Natural killer cell (primary cell): ENCODE measurements around the gene ZGPAT. TPM values are rescaled to one million over a fixed set of nuclear protein-coding genes. Genes with fewer than 3 reads are reported as not detected.

Experiments used
- ATAC-seq, 3 donors: fragments of 150-1000 bp in 2 of 3; fragments of 200-7000 bp in 1 of 3; cut with Tn5 transposase; 1 replicate in 1 of 3; 2 replicates in 2 of 3; pipeline ENCODE4 v1.10.0; 2021; ENCODE audit warnings: mild to moderate bottlenecking in 2 of 3, moderate library complexity in 2 of 3
- DNase-seq, 2 donors: peaks; one replicate each; pipeline versions ENCODE4 v3.0.0 to v3.0.0-alpha.2; 2013 to 2021; ENCODE audit warnings: mixed read lengths in 1 of 2
- H3K27ac ChIP-seq: one replicate; pipeline ENCODE4 v1.5.1; 2013; ENCODE audit warnings: mild to moderate bottlenecking, low read length
- H3K27me3 ChIP-seq: one replicate; pipeline ENCODE4 v1.6.1; 2013; ENCODE audit warnings: low read length; ENCODE audit not compliant: control insufficient read depth, insufficient read depth
- H3K36me3 ChIP-seq: one replicate; pipeline ENCODE4 v1.6.1; 2013; ENCODE audit warnings: low read length; ENCODE audit not compliant: control insufficient read depth, insufficient read depth
- H3K4me1 ChIP-seq: one replicate; pipeline ENCODE4 v1.6.1; 2013; ENCODE audit warnings: low read length; ENCODE audit not compliant: control insufficient read depth, insufficient read depth
- H3K4me3 ChIP-seq: one replicate; pipeline ENCODE4 v1.5.1; 2013; ENCODE audit warnings: low read length
- H3K9me3 ChIP-seq: one replicate; pipeline ENCODE4 v1.6.1; 2013; ENCODE audit warnings: low read length; ENCODE audit not compliant: control insufficient read depth, insufficient read depth
- H3K27ac Mint-ChIP-seq, 2 donors: one replicate each; pipeline ENCODE4 v1.8.0; 2022; ENCODE audit warnings: mild to moderate bottlenecking in 2 of 2, mixed read lengths in 2 of 2, moderate library complexity in 1 of 2
- H3K27me3 Mint-ChIP-seq, 2 donors: one replicate each; pipeline ENCODE4 v1.8.0; 2022; ENCODE audit warnings: low read depth in 2 of 2, mixed read lengths in 2 of 2
- H3K36me3 Mint-ChIP-seq: one replicate; pipeline ENCODE4 v1.8.0; 2022; ENCODE audit warnings: mixed read lengths
- H3K4me1 Mint-ChIP-seq, 2 donors: one replicate each; pipeline ENCODE4 v1.8.0; 2022; ENCODE audit warnings: mixed read lengths in 2 of 2
- H3K4me3 Mint-ChIP-seq: one replicate; pipeline ENCODE4 v1.8.0; 2022; ENCODE audit warnings: mild to moderate bottlenecking, moderate library complexity, mixed read lengths
- H3K9me3 Mint-ChIP-seq, 2 donors: one replicate each; pipeline ENCODE4 v1.8.0; 2022; ENCODE audit warnings: mixed read lengths in 2 of 2
- WGBS: methylation state at CpG from one replicate; pipeline ENCODE4 v1.1.7; 2013; ENCODE audit warnings: missing lambda C conversion rate; ENCODE audit not compliant: insufficient coverage; 5-methylcytosine and 5-hydroxymethylcytosine counted together
- intact Hi-C: fragments of 100-400 bp; cut with micrococcal nuclease; formaldehyde crosslinking; loops from one replicate; pipeline ENCODE4 v1.14.2; 2022
- total RNA-seq, 4 donors: library from RNA; stranded (reverse); fragments of 120-200 nt in 1 of 4; gene quantifications; one replicate each; pipeline versions ENCODE4 v1.2.3 to v1.2.4, GENCODE V29; 2013 to 2022
- TF ChIP-seq, protein P1 (sequence below): fragments of 200-600 bp; IDR thresholded peaks from one replicate; pipeline ENCODE4 v1.8.0; 2022; ENCODE audit warnings: antibody characterized with exemption

The ZGPAT gene
- total RNA-seq, 3 donors from 2014 or later (not counting 1 experiment from before 2014, with no cell fraction given) = 39.3 to 47.7 (median 46.1) TPM

DNA sequence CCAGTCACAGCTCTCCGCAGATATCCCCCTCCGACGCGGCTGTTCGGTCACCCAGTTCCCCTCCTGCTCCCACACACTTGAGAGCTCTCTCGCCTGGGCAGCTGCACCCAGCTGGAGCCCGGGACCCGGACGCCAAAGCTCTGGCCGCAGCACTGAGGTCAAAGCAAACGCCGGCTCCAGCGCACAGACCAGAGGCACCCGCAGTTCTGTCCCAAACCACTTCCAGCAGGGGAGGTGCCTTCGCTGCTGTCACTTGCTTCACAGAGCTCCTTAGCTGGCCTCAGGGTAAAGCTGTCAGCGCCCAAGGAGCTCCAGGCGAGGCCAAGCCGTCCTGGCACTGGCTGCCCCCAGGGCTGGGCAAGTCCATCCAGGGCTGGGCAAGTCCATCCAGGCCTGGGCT, 59.6 kb downstream of the ZGPAT start:
- H3K27me3 Mint-ChIP-seq = no peaks in the 10 kb centered on the region
- no peak overlapping the region for H3K27ac ChIP-seq
- no peaks in the 10 kb centered on the region for H3K9me3 ChIP-seq
- 81% methylated on average over 18 of the region's 18 CpGs for WGBS
- H3K9me3 Mint-ChIP-seq = no peaks in the 10 kb centered on the region
- H3K27me3 ChIP-seq = no peaks in the 10 kb centered on the region
- no peaks in the 10 kb centered on the region for H3K4me1 Mint-ChIP-seq
- H3K36me3 ChIP-seq = no peaks in the 10 kb centered on the region
- no peak overlapping the region for H3K4me3 ChIP-seq
- TF ChIP-seq, protein P1, sequence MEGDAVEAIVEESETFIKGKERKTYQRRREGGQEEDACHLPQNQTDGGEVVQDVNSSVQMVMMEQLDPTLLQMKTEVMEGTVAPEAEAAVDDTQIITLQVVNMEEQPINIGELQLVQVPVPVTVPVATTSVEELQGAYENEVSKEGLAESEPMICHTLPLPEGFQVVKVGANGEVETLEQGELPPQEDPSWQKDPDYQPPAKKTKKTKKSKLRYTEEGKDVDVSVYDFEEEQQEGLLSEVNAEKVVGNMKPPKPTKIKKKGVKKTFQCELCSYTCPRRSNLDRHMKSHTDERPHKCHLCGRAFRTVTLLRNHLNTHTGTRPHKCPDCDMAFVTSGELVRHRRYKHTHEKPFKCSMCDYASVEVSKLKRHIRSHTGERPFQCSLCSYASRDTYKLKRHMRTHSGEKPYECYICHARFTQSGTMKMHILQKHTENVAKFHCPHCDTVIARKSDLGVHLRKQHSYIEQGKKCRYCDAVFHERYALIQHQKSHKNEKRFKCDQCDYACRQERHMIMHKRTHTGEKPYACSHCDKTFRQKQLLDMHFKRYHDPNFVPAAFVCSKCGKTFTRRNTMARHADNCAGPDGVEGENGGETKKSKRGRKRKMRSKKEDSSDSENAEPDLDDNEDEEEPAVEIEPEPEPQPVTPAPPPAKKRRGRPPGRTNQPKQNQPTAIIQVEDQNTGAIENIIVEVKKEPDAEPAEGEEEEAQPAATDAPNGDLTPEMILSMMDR = no peak
- H3K27ac Mint-ChIP-seq = no peak overlapping the region
- ATAC-seq (no peak), DNase-seq (no peak)
- H3K4me3 Mint-ChIP-seq = no peak overlapping the region
- H3K4me1 ChIP-seq = no peaks in the 10 kb centered on the region
- intact Hi-C loops = no loop called here
- H3K36me3 Mint-ChIP-seq = no peaks in the 10 kb centered on the region

DNA sequence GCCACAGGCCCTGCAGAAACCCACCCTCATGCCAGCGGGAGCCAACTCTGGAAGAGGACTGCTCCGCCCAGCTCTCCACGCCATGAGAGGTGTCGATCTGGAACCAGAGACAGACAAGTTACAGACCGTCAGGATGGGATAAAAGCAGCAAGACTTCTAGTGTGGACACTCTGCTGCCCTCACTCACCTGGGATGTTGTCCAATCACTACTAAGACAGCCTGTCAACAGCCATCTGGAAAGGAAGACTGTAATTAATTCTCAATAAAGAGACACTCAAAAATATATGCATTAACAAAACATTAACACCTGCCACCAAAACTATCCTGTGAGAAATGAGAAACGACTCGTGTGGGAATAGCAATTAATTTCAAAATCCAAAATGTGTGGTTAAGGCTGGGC, 60.0 kb downstream of the ZGPAT start:
- Mint-ChIP-seq H3K4me1 (no peaks in the 10 kb centered on the region), H3K4me3 (no peak overlapping the region), H3K36me3 (no peaks in the 10 kb centered on the region), H3K27me3 (no peaks in the 10 kb centered on the region), H3K9me3 (no peaks in the 10 kb centered on the region), H3K27ac (no peak overlapping the region)
- Histone ChIP-seq H3K4me1 (no peaks in the 10 kb centered on the region), H3K36me3 (no peaks in the 10 kb centered on the region), H3K9me3 (no peaks in the 10 kb centered on the region), H3K4me3 (no peak overlapping the region), H3K27me3 (no peaks in the 10 kb centered on the region), H3K27ac (no peak overlapping the region)
- DNase-seq (no peak), ATAC-seq (no peak)
- WGBS = 93% methylated on average over 7 of the region's 7 CpGs
- intact Hi-C loops = no loop called here
- TF ChIP-seq, protein P1 = no peak

GRCh38 chr20:63768591-63769515, 61.0 kb downstream of the ZGPAT start:
- Mint-ChIP-seq H3K9me3 (no peaks in the 10 kb centered on the region), H3K27ac (no peak overlapping the region), H3K4me1 (no peaks in the 10 kb centered on the region), H3K4me3 (no peak overlapping the region), H3K36me3 (no peaks in the 10 kb centered on the region), H3K27me3 (no peaks in the 10 kb centered on the region)
- no peaks in the 10 kb centered on the region for H3K4me1 ChIP-seq
- H3K27me3 ChIP-seq = no peaks in the 10 kb centered on the region
- TF ChIP-seq, protein P1 = no peak
- 91% methylated on average over 26 of the region's 26 CpGs for WGBS
- no peaks in the 10 kb centered on the region for H3K36me3 ChIP-seq
- H3K9me3 ChIP-seq = no peaks in the 10 kb centered on the region
- DNase-seq (no peak), ATAC-seq (no peak)
- H3K27ac ChIP-seq = no peak overlapping the region
- intact Hi-C loops = no loop called here
- H3K4me3 ChIP-seq = no peak overlapping the region
